Activated T-cell treated with anti-CD3 and anti-CD28 coated beads, Interleukin-2, amount 50 U/mL, for 4 hours (primary cell): ENCODE data around the gene TMEM186. TPM values are rescaled to one million over a fixed set of nuclear protein-coding genes. Genes with fewer than 3 reads are reported as not detected.
"Not testable (repeated sequence)": the region's sequence is repeated elsewhere in the genome, so short reads cannot be mapped to it uniquely, and the experiment has no call there.

ENCODE experiments used
- ATAC-seq, 2 donors: fragments of 200-7000 bp; cut with Tn5 transposase; one replicate each; pipeline ENCODE4 v1.10.0; 2021
- DNase-seq: peaks from one replicate; pipeline ENCODE4 v3.0.0-alpha.2; 2020
- H3K27me3 Mint-ChIP-seq: one replicate; pipeline ENCODE4 v1.8.0; 2021; ENCODE audit warnings: low read depth, mixed read lengths
- H3K36me3 Mint-ChIP-seq: one replicate; pipeline ENCODE4 v1.8.0; 2022; ENCODE audit warnings: mixed read lengths; ENCODE audit not compliant: insufficient read depth
- H3K4me1 Mint-ChIP-seq: one replicate; pipeline ENCODE4 v1.8.0; 2021; ENCODE audit warnings: low read depth, mixed read lengths
- H3K4me3 Mint-ChIP-seq: one replicate; pipeline ENCODE4 v1.8.0; 2021; ENCODE audit warnings: mild to moderate bottlenecking, moderate library complexity, mixed read lengths
- H3K9me3 Mint-ChIP-seq: one replicate; pipeline ENCODE4 v1.8.0; 2021; ENCODE audit warnings: mixed read lengths
- total RNA-seq, 3 donors: library from RNA; stranded (reverse); gene quantifications; one replicate each; pipeline ENCODE4 v1.2.1, GENCODE V29; 2021

Gene TMEM186
- total RNA-seq, 3 donors from 2014 or later, result 13.2 to 14.5 (median 13.9) TPM

GRCh38 chr16:8822403-8822802 lies 25.0 kb upstream of the TMEM186 start:
- Mint-ChIP-seq H3K4me1 (peaks cover 7% of the 10 kb centered on the region), H3K4me3 (no peak overlapping the region), H3K36me3 (peaks cover 29% of the 10 kb centered on the region), H3K27me3 (no peaks in the 10 kb centered on the region), H3K9me3 (no peaks in the 10 kb centered on the region)
- DNase-seq (no peak), ATAC-seq (no peak)

- Mint-ChIP-seq H3K4me1 (peaks cover 19% of the 10 kb centered on the region), H3K36me3 (peaks cover 39% of the 10 kb centered on the region)
- DNase-seq, result no peak
These were observed 22.1 kb upstream of the TMEM186 start for GRCh38 chr16:8819411-8820034.

GRCh38 chr16:8818504-8819270 lies 21.2 kb upstream of the TMEM186 start:
- Mint-ChIP-seq H3K4me1 (peaks cover 22% of the 10 kb centered on the region), H3K4me3 (no peak overlapping the region), H3K36me3 (peaks cover 41% of the 10 kb centered on the region), H3K27me3 (no peaks in the 10 kb centered on the region), H3K9me3 (no peaks in the 10 kb centered on the region)
- ATAC-seq (no peak), DNase-seq (no peak)

More at GRCh38 chr16:8819411-8820034, 22.1 kb upstream of the TMEM186 start:
- no peaks in the 10 kb centered on the region for H3K27me3 Mint-ChIP-seq
- H3K4me3 Mint-ChIP-seq, result no peak overlapping the region
- ATAC-seq, result no peak
- no peaks in the 10 kb centered on the region for H3K9me3 Mint-ChIP-seq

- ATAC-seq, result no peak
- Mint-ChIP-seq H3K36me3 (peaks cover 50% of the 10 kb centered on the region), H3K9me3 (no peaks in the 10 kb centered on the region), H3K27me3 (no peaks in the 10 kb centered on the region), H3K4me3 (no peak overlapping the region), H3K4me1 (peaks cover 21% of the 10 kb centered on the region)
- no peak for DNase-seq
These were observed 19.7 kb upstream of the TMEM186 start for GRCh38 chr16:8816967-8817655.

- ATAC-seq (no peak), DNase-seq (no peak)
- Mint-ChIP-seq H3K9me3 (no peaks in the 10 kb centered on the region), H3K4me1 (peaks cover 16% of the 10 kb centered on the region), H3K4me3 (no peak overlapping the region), H3K27me3 (no peaks in the 10 kb centered on the region), H3K36me3 (peaks cover 53% of the 10 kb centered on the region)
These were observed 16.8 kb upstream of the TMEM186 start for GRCh38 chr16:8814095-8814806.

GRCh38 chr16:8812162-8812843 lies 14.9 kb upstream of the TMEM186 start:
- H3K4me3 Mint-ChIP-seq, result no peak overlapping the region
- ATAC-seq (no peak), DNase-seq (no peak)
- H3K27me3 Mint-ChIP-seq, result no peaks in the 10 kb centered on the region
- H3K36me3 Mint-ChIP-seq, result peaks cover 57% of the 10 kb centered on the region
- H3K9me3 Mint-ChIP-seq, result no peaks in the 10 kb centered on the region
- peaks cover 14% of the 10 kb centered on the region for H3K4me1 Mint-ChIP-seq

- no peak for ATAC-seq
- Mint-ChIP-seq H3K4me3 (no peak overlapping the region), H3K9me3 (no peaks in the 10 kb centered on the region), H3K36me3 (peaks cover 53% of the 10 kb centered on the region), H3K4me1 (no peaks in the 10 kb centered on the region), H3K27me3 (no peaks in the 10 kb centered on the region)
- no peak for DNase-seq
These were observed 11.3 kb upstream of the TMEM186 start for GRCh38 chr16:8808613-8809353.

GRCh38 chr16:8808009-8808408 lies 10.6 kb upstream of the TMEM186 start:
- DNase-seq (no peak), ATAC-seq (no peak)
- Mint-ChIP-seq H3K27me3 (no peaks in the 10 kb centered on the region), H3K9me3 (no peaks in the 10 kb centered on the region), H3K36me3 (peaks cover 53% of the 10 kb centered on the region), H3K4me3 (no peak overlapping the region), H3K4me1 (no peaks in the 10 kb centered on the region)

GRCh38 chr16:8807189-8807588 lies 9.8 kb upstream of the TMEM186 start:
- no peaks in the 10 kb centered on the region for H3K27me3 Mint-ChIP-seq
- peaks cover 47% of the 10 kb centered on the region for H3K36me3 Mint-ChIP-seq
- H3K9me3 Mint-ChIP-seq, result no peaks in the 10 kb centered on the region
- DNase-seq (no peak), ATAC-seq (no peak)
- no peaks in the 10 kb centered on the region for H3K4me1 Mint-ChIP-seq
- H3K4me3 Mint-ChIP-seq, result no peak overlapping the region

- ATAC-seq (no peak), DNase-seq (no peak)
- no peak overlapping the region for H3K4me3 Mint-ChIP-seq
- no peaks in the 10 kb centered on the region for H3K4me1 Mint-ChIP-seq
- H3K36me3 Mint-ChIP-seq, result peaks cover 51% of the 10 kb centered on the region
- H3K27me3 Mint-ChIP-seq, result no peaks in the 10 kb centered on the region
- no peaks in the 10 kb centered on the region for H3K9me3 Mint-ChIP-seq
These were observed 9.0 kb upstream of the TMEM186 start for GRCh38 chr16:8806272-8806983.

GRCh38 chr16:8804313-8804712 lies 6.9 kb upstream of the TMEM186 start:
- Mint-ChIP-seq H3K4me1 (peaks cover 7% of the 10 kb centered on the region), H3K36me3 (peaks cover 41% of the 10 kb centered on the region), H3K27me3 (no peaks in the 10 kb centered on the region), H3K4me3 (no peak overlapping the region), H3K9me3 (no peaks in the 10 kb centered on the region)
- ATAC-seq (no peak), DNase-seq (no peak)

GRCh38 chr16:8803733-8804132 lies 6.3 kb upstream of the TMEM186 start:
- DNase-seq, H3K4me3 Mint-ChIP-seq, H3K9me3 Mint-ChIP-seq, H3K27me3 Mint-ChIP-seq, ATAC-seq: not testable (repeated sequence)
- Mint-ChIP-seq H3K36me3 (peaks cover 38% of the 10 kb centered on the region), H3K4me1 (peaks cover 11% of the 10 kb centered on the region)

- Mint-ChIP-seq H3K4me3 (no peak overlapping the region), H3K27me3 (no peaks in the 10 kb centered on the region), H3K36me3 (peaks cover 32% of the 10 kb centered on the region), H3K4me1 (peaks cover 22% of the 10 kb centered on the region), H3K9me3 (no peaks in the 10 kb centered on the region)
- ATAC-seq, result no peak
- DNase-seq, result no peak
These were observed 4.3 kb upstream of the TMEM186 start for GRCh38 chr16:8801701-8802100.
